OCI-LY7 (cell line): ENCODE measurements around the gene GNG7. TPM values are rescaled to one million over a fixed set of nuclear protein-coding genes. Genes with fewer than 3 reads are reported as not detected.

ENCODE experiments used
- BruUV-seq: library from RNA; stranded (reverse); fragments of 400-500 nt; replicated peaks from 2 replicates; lab custom pipeline; 2021; lab: Mats Ljungman, UMichigan
- CTCF ChIA-PET: fragments of 300-600 bp; sonication (Branson Sonifier 250); formaldehyde crosslinking; loops from one replicate; lab custom pipeline; 2022; ENCODE audit warnings: antibody characterized with exemption; ENCODE audit not compliant: unreplicated experiment; lab: Charles Lee
- POLR2A ChIA-PET: fragments of 300-600 bp; sonication (Branson Sonifier 250); formaldehyde crosslinking; loops from one replicate; lab custom pipeline; 2022; ENCODE audit warnings: antibody characterized with exemption; lab: Charles Lee
- DNase-seq: peaks from one replicate; pipeline ENCODE4 v3.0.0-alpha.2; 2015; ENCODE audit warnings: low spot score
- H2AFZ ChIP-seq: fragments of 200-600 bp; sonication (generic), shearing (Covaris generic); 2 replicates; pipeline ENCODE4 v1.6.1; 2014; ENCODE audit warnings: mild to moderate bottlenecking, antibody characterized with exemption, low read length, moderate library complexity
- H3K27ac ChIP-seq: fragments of 200-600 bp; sonication (generic); 2 replicates; pipeline ENCODE4 v1.5.1; 2014; ENCODE audit warnings: mixed run types, low read depth, mild to moderate bottlenecking, moderate library complexity, low read length, inconsistent platforms; ENCODE audit not compliant: poor library complexity, severe bottlenecking
- H3K36me3 ChIP-seq: fragments of 200-600 bp; sonication (generic); 2 replicates; pipeline ENCODE4 v1.6.1; 2014; ENCODE audit warnings: mild to moderate bottlenecking, antibody characterized with exemption, low read length, moderate library complexity, mixed read lengths; ENCODE audit not compliant: insufficient read depth
- H3K4me1 ChIP-seq: fragments of 200-600 bp; sonication (generic); 2 replicates; pipeline ENCODE4 v1.5.1; 2014; ENCODE audit warnings: mild to moderate bottlenecking, low read length; ENCODE audit not compliant: insufficient read depth, poor library complexity, severe bottlenecking
- H3K4me2 ChIP-seq: fragments of 200-600 bp; sonication (generic); 2 replicates; pipeline ENCODE4 v1.6.1; 2014; ENCODE audit warnings: mild to moderate bottlenecking, low read length
- H3K4me3 ChIP-seq: fragments of 200-600 bp; sonication (generic); 2 replicates; pipeline ENCODE4 v1.5.1; 2014; ENCODE audit warnings: mild to moderate bottlenecking, low read depth, low read length; ENCODE audit not compliant: poor library complexity, severe bottlenecking
- H3K79me2 ChIP-seq: fragments of 200-600 bp; sonication (generic); 2 replicates; pipeline ENCODE4 v1.6.1; 2016; ENCODE audit warnings: low read depth, mild to moderate bottlenecking, low read length, moderate library complexity, mixed read lengths; ENCODE audit not compliant: insufficient read depth
- H3K9me2 ChIP-seq: fragments of 200-600 bp; sonication (generic); 2 replicates; pipeline ENCODE4 v1.6.1; 2016; ENCODE audit warnings: mild to moderate bottlenecking, low read length, mixed read lengths; ENCODE audit not compliant: insufficient read depth
- H3K9me3 ChIP-seq: fragments of 200-600 bp; sonication (generic); 2 replicates; pipeline ENCODE4 v1.6.1; 2014; ENCODE audit warnings: mild to moderate bottlenecking, mixed run types, low read length, mixed read lengths
- H4K20me1 ChIP-seq: fragments of 200-600 bp; sonication (generic); 2 replicates; pipeline ENCODE4 v1.6.1; 2014; ENCODE audit warnings: mild to moderate bottlenecking, antibody characterized with exemption, low read length, moderate library complexity, mixed read lengths; ENCODE audit not compliant: insufficient read depth
- CTCF ChIP-seq: fragments of 200-600 bp; sonication (generic); conservative IDR thresholded peaks from 2 replicates; pipeline ENCODE4 v1.5.1; 2014; ENCODE audit warnings: mild to moderate bottlenecking, antibody characterized with exemption, low read length, moderate library complexity, mixed read lengths
- EZH2phosphoT487 ChIP-seq: fragments of 200-600 bp; sonication (generic); IDR thresholded peaks from 2 replicates; pipeline ENCODE4 v1.6.1; 2018; ENCODE audit warnings: low read depth, borderline replicate concordance, mild to moderate bottlenecking, mixed run types, antibody characterized with exemption, low read length, moderate library complexity, mixed read lengths
- intact Hi-C: fragments of 100-400 bp; cut with micrococcal nuclease; formaldehyde crosslinking; loops from one replicate; pipeline ENCODE4 v1.10.0; 2022; ENCODE audit not compliant: unreplicated experiment
- total RNA-seq, 2 experiments: library from RNA; depleted of rRNA in 1 of 2; stranded (reverse); fragments of >200 nt in 1 of 2; shearing (Covaris generic) in 1 of 2; gene quantifications; 2 replicates each; pipeline ENCODE4 v1.2.3, GENCODE V29; 2014 to 2022

The GNG7 gene
- total RNA-seq, 2 experiments from 2014 or later = 13.9 to 15.3 TPM

- DNase-seq = no peak
- POLR2A ChIA-PET = interaction anchor here (0.9 kb wide), 1 partner anchor 9 kb away, joined by 3 read pairs; no protein-coding TSS in a partner anchor
- Histone ChIP-seq H3K79me2 (peaks cover 4% of the 10 kb centered on the region; the same call in 1 of the 2 replicates), H4K20me1 (no peaks in the 10 kb centered on the region), H3K4me2 (peak overlapping the region; percentile 73), H3K4me3 (peak overlapping the region; percentile 62), H3K36me3 (peaks cover 16% of the 10 kb centered on the region), H2AFZ (no peak overlapping the region), H3K4me1 (peaks cover 87% of the 10 kb centered on the region), H3K9me2 (no peaks in the 10 kb centered on the region), H3K27ac (peak overlapping the region; percentile 93), H3K9me3 (peaks cover 17% of the 10 kb centered on the region)
- no TSS peak for BruUV-seq
- CTCF ChIA-PET = no interaction called here
- TF ChIP-seq CTCF (no peak), EZH2phosphoT487 (no peak)
- intact Hi-C loops = loop anchor here (5.0 to 10.0 kb wide), 2 partner anchors 293 to 531 kb away; partner anchors contain the start of genes IZUMO4 and MOB3A
Observed at GRCh38 chr19:2625434-2625833, 77.1 kb downstream of the GNG7 start.

GRCh38 chr19:2624537-2625091, 77.9 kb downstream of the GNG7 start:
- Histone ChIP-seq H3K4me2 (peak overlapping the region; percentile 73), H3K4me1 (peaks cover 90% of the 10 kb centered on the region), H3K27ac (peak overlapping the region; percentile 93), H4K20me1 (no peaks in the 10 kb centered on the region), H3K79me2 (peaks cover 5% of the 10 kb centered on the region; the same call in 1 of the 2 replicates), H3K36me3 (peaks cover 12% of the 10 kb centered on the region), H3K4me3 (peak overlapping the region; percentile 62), H2AFZ (peak overlapping the region; percentile 5; the same call in 1 of the 2 replicates), H3K9me3 (peaks cover 12% of the 10 kb centered on the region), H3K9me2 (no peaks in the 10 kb centered on the region)
- no TSS peak for BruUV-seq
- CTCF ChIA-PET = interaction anchor here (1.0 kb wide), 1 partner anchor 148 kb away, joined by 4 read pairs; the partner anchor contains the start of gene GADD45B
- POLR2A ChIA-PET = interaction anchor here (0.5 to 1.2 kb wide), 4 partner anchors 15 to 402 kb away, joined by 3 to 5 read pairs (median 4); no protein-coding TSS in a partner anchor
- intact Hi-C loops = loop anchor here (5.0 to 10.0 kb wide), 2 partner anchors 292 to 530 kb away; partner anchors contain the start of genes IZUMO4 and MOB3A
- DNase-seq = peak; percentile 85
- TF ChIP-seq EZH2phosphoT487 = no peak
- no peak for TF ChIP-seq CTCF
